Liver (tissue), 3 donors: ENCODE data around the gene PLS3.

Experiments used
- ATF3 ChIP-seq: IDR thresholded peaks from 2 replicates; pipeline ENCODE4 v1.6.1; 2016; ENCODE audit warnings: antibody characterized with exemption
- EGR1 ChIP-seq, 2 donors: IDR thresholded peaks; 2 replicates each; pipeline ENCODE4 v1.6.1; 2016 to 2018; ENCODE audit warnings: antibody characterized with exemption in 2 of 2, low read depth in 2 of 2
- FOXA1 ChIP-seq: IDR thresholded peaks from 2 replicates; pipeline ENCODE4 v1.6.1; 2016; ENCODE audit warnings: antibody characterized with exemption
- JUND ChIP-seq, 2 donors: IDR thresholded peaks; 2 replicates each; pipeline ENCODE4 v1.6.1; 2016; ENCODE audit warnings: antibody characterized with exemption in 2 of 2
- RAD21 ChIP-seq, 2 donors: IDR thresholded peaks; 2 replicates each; pipeline ENCODE4 v1.6.1; 2016; ENCODE audit warnings: antibody characterized with exemption in 2 of 2, mild to moderate bottlenecking in 2 of 2
- TAF1 ChIP-seq: conservative IDR thresholded peaks from 2 replicates; pipeline ENCODE4 v1.6.1; 2016; ENCODE audit warnings: antibody characterized with exemption, mild to moderate bottlenecking
- YY1 ChIP-seq: IDR thresholded peaks from 2 replicates; pipeline ENCODE4 v1.6.1; 2016; ENCODE audit warnings: antibody characterized with exemption, mild to moderate bottlenecking
- TF ChIP-seq, protein P1 (sequence below): fragments of 150-350 bp; IDR thresholded peaks from 2 replicates; pipeline ENCODE4 v1.5.1; 2017; ENCODE audit warnings: improper control_type of control experiment, low read depth, low read length; ENCODE audit not compliant: missing input control
- TF ChIP-seq, protein P2 (sequence below): IDR thresholded peaks from 2 replicates; pipeline ENCODE4 v1.6.1; 2016; ENCODE audit warnings: antibody characterized with exemption
- TF ChIP-seq, protein P3 (sequence below): IDR thresholded peaks from 2 replicates; pipeline ENCODE4 v1.6.1; 2016; ENCODE audit warnings: antibody characterized with exemption
- donor health status: healthy.
- donor health status: healthy.

GRCh38 chrX:115582616-115583495, 21.9 kb downstream of the PLS3 start:
- TF ChIP-seq RAD21 (IDR thresholded peaks at IDR 0.05) (no peak), JUND (IDR thresholded peaks at IDR 0.05) (no peak), ATF3 (no peak), FOXA1 (no peak), YY1 (no peak), TAF1 (no peak), EGR1 (IDR thresholded peaks at IDR 0.05; ENCODE audit: low read depth in 2 of 2) (no peak)
- TF ChIP-seq, protein P1, sequence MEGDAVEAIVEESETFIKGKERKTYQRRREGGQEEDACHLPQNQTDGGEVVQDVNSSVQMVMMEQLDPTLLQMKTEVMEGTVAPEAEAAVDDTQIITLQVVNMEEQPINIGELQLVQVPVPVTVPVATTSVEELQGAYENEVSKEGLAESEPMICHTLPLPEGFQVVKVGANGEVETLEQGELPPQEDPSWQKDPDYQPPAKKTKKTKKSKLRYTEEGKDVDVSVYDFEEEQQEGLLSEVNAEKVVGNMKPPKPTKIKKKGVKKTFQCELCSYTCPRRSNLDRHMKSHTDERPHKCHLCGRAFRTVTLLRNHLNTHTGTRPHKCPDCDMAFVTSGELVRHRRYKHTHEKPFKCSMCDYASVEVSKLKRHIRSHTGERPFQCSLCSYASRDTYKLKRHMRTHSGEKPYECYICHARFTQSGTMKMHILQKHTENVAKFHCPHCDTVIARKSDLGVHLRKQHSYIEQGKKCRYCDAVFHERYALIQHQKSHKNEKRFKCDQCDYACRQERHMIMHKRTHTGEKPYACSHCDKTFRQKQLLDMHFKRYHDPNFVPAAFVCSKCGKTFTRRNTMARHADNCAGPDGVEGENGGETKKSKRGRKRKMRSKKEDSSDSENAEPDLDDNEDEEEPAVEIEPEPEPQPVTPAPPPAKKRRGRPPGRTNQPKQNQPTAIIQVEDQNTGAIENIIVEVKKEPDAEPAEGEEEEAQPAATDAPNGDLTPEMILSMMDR: no peak
- TF ChIP-seq, protein P2, sequence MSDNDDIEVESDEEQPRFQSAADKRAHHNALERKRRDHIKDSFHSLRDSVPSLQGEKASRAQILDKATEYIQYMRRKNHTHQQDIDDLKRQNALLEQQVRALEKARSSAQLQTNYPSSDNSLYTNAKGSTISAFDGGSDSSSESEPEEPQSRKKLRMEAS: no peak
- TF ChIP-seq, protein P3, sequence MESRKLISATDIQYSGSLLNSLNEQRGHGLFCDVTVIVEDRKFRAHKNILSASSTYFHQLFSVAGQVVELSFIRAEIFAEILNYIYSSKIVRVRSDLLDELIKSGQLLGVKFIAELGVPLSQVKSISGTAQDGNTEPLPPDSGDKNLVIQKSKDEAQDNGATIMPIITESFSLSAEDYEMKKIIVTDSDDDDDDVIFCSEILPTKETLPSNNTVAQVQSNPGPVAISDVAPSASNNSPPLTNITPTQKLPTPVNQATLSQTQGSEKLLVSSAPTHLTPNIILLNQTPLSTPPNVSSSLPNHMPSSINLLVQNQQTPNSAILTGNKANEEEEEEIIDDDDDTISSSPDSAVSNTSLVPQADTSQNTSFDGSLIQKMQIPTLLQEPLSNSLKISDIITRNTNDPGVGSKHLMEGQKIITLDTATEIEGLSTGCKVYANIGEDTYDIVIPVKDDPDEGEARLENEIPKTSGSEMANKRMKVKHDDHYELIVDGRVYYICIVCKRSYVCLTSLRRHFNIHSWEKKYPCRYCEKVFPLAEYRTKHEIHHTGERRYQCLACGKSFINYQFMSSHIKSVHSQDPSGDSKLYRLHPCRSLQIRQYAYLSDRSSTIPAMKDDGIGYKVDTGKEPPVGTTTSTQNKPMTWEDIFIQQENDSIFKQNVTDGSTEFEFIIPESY: no peak
